Stimulated activated CD4-positive, alpha-beta T cell treated with anti-CD3 and anti-CD28 coated beads, Interleukin-1b, Interleukin-23, amount 100 ng/mL, for 4 hours (primary cell): ENCODE measurements around the gene STK32C.
"Not testable (repeated sequence)": the region's sequence is repeated elsewhere in the genome, so short reads cannot be mapped to it uniquely, and the experiment has no call there.

Experiments used
- DNase-seq, 2 donors: peaks; one replicate each; pipeline ENCODE4 v3.0.0-alpha.2; 2020; ENCODE audit warnings: low read depth in 2 of 2

STK32C gene

DNA sequence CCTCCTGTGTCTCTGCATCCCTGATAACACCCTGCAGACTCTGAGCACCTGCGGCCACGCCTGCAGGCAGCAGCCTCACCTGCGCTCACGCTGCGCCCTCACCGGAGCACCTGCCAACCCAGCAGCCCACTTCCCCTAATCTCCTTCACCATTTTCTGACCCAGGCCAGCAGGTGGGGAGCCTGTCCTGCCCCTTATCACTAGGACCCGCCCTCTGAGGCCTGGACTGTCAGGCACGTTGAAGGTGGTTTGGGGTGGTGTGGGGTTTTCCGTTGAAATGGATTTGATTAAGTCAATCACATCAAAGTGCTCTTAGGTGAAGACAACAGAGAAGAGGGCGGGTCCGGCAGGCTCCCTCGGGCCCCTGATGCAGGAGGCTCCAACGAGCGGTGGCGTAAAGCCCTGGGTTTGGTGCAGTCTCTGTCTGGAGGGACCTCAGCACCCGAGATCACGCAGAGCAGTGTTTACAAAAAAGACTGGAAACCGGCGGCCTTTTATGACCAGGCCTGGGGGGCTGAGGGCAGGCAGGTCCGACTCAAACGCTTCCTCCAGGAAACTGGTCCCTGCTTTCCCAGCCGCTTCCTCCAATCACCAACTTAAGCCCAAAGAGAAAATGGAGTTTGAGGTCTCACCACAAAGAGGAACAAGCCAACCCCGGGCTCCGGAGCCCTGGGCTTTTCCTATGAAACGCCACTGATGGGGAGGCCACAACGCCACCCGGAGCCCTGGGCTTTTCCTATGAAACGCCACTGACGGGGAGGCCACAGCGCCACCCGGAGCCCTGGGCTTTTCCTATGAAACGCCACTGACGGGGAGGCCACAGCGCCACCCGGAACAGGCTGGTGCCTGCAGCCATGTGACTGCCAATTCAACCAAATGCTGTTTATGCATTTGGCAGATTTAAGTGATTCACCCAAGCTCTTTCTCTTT, 75.5 kb downstream of the STK32C start:
- no peak for DNase-seq

DNA sequence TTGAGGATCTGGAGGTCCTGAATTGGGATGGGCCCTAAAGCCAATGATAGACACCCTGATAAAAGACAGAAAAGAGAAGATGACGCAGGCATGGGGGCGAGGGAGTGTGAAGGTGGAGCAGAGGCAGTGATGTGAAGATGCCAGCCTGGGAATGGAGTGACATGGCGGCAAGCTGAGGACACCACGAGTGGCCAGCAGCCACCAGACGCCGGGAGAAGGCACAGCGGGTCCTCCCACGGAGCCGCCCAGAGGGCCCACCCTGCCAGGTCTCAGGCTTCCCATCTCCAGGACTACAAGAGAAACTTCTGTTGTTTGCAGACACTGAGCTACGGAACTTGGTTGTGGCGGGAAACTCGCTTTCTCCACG, 76.1 kb downstream of the STK32C start:
- no peak for DNase-seq

DNA sequence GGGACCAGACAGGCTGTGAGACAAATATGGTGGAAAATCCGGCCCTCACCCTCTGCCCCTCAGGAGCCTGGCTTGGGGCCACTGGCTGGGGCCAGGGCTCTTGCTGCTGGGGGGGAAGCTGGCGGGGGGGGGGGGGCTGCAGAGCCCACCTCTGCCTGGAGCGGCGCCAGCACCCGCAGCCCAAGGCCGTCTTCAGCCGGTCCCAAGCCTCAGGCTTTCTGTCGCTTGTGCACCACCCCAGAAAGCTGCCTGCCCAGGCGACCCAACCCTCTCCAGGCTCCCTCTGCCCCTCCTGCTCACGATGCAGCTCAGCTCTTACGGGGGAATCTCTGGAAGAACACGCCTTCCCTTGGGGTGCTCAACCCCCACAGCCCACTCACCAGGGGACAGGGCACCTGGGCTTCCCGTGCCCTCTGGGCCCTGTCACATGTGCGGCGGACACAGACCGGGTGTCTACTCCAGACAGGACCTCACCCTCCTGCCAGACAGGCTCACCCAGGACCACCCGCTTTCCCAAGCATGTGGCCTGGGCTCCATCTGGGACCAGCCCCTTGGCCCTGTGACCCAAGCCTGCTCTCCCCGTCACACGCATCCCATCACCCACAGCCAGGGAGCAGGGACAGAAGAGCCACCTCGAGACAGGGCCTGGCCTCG, 77.1 kb downstream of the STK32C start:
- no peak for DNase-seq

DNA sequence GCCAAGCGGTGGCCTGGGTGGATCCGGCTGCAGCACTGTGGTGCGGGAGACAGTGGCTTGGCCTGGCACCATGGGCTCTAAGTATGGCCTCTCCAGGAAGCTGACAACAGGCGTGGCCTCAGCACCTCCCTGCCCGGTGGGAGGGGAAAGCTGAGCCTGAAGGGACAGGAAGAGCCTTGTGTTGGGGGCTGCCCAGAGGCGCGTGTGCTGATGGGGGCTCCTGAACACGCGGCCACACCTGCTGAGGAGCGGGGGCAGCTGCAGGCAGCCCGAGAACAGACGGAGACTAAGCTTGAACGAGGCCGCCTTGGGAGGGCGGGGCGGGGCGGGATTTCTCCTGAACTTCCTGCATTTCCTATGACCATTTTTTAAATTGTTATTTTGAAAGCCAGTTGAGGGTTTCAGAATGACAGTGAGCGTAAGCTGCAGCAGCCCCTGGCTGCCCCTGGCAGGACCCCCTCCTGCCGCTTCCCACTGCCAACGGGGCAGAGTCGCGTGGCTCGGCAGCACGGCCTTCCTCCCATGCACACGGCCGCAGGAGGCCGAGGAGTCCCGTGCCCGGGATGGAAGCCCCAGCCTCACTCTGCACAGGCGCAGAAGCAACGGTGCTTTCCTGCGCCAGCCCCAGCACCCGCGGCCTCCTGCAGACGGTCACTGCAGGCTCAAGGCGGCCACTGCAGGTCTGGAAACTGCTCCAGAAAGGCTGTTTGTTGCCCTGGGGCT, 77.8 kb downstream of the STK32C start:
- no peak for DNase-seq

DNA sequence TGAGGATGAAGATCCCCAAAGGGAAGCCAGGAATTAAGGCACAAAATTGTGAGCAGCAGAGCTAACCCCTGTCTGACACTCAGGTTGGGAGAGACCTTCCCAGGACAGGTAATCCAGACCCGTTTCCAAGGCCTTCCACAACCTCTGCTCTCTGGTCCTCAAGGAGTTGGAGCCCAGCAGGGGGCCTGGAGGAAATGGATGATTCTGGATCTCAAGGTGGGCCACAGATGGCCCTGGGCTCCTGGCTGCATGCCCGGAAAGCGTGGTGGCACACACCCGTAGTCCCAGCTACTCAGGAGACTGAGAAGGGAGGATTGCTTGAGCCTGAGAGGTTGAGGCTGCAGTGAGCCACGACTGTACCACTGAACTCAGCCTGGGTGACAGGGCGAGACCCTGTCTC, 78.7 kb downstream of the STK32C start:
- DNase-seq, result no peak

DNA sequence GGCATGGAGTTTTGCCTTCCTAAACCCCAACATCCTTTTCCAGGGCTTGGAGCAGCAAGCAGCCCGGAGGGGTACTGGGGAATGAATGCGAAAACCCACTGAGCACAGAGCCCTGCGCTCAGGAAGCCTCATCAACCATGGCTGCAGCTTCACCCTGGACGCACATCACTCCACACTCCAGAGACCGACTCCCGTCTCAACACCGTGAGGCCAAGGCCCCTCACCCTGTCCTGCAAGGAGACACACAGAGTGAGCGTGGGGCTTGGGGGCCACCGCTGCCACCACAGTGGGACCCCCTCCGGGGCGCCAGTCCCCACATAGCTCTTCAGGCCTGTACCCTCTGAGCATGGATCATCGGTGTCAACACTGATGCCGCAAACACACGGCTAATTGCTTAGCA, 79.1 kb downstream of the STK32C start:
- DNase-seq, result no peak

DNA sequence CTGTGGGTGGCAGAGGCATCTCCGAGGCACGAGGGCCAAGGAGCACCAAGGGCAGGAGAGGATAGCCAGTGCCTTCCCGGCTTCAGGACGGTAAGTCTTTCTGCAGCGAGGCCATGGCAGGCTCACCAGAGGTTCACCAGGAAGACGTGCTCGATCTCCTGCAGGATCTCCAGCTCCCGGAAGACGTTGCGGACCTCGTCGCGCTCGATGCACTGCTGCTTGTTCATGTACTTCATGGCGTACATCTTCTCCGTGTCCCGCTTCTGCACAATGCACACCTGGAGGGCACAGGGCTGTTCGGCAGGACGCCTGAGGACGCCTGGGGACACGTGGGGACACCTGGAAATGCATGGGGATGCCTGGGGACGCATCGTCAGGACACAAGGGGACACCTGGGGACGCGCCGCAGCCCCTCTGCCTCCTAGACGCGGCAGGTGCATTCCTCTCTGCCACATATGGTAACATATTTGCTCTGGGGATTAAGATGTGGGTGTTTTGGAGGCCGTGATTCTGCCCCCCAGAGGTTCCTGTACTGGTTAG, 79.8 kb downstream of the STK32C start:
- DNase-seq, result no peak

DNA sequence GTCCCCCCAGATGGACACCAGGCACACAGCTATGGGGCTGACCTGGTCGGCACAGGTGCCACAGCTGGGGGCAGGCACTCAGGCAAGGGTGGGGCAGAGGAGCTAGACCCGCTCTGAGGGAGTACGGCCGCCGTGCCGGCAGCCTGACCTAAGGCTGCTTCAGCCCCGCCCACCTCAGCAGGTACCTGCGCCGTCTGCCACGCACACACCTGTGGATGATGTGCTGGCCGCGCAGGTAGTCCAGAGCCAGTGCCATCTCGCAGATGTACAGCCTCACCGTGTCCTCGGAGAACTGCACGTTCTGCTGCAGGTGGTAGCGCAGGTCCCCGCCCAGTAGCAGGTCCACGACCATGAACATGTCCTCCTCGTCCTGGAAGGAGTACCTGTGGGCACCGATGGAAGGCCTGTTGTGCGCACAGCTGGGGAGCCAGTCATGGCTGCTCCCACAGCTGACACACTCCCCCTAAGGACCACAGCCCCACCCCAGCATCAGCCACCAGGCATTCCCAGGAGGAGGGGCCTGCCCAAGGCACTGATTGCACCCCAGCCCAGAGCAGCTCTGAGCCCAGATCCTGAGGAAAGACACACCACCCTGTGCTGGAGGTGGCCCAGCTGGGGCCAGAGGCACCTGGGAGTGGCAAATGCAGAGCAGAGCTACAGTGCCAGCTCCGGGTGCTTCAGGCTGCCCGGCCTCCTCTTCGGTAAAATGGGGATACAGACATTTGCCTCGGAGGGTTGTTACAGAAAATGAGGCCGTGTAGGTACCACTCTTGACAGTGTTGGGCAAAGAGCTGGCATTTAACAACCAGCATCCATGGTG, 81.0 kb downstream of the STK32C start:
- DNase-seq, result no peak

DNA sequence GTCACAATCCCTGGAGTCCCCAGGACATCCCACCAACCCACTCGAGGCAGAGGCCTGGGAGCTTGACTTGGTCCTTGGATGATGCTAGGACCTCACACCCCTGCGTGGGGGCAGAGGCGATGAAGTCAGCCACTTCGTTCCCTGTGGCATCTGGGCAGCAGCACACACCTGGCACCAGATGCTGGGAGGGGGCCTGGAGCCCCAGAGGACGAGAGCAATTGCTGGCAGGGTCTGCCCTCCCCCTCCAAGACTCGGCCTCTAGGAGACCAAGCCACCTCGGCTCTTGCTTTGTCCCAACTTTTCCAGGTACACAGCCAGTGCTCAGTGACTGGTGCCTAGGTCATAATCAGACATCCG, 81.9 kb downstream of the STK32C start:
- no peak for DNase-seq

DNA sequence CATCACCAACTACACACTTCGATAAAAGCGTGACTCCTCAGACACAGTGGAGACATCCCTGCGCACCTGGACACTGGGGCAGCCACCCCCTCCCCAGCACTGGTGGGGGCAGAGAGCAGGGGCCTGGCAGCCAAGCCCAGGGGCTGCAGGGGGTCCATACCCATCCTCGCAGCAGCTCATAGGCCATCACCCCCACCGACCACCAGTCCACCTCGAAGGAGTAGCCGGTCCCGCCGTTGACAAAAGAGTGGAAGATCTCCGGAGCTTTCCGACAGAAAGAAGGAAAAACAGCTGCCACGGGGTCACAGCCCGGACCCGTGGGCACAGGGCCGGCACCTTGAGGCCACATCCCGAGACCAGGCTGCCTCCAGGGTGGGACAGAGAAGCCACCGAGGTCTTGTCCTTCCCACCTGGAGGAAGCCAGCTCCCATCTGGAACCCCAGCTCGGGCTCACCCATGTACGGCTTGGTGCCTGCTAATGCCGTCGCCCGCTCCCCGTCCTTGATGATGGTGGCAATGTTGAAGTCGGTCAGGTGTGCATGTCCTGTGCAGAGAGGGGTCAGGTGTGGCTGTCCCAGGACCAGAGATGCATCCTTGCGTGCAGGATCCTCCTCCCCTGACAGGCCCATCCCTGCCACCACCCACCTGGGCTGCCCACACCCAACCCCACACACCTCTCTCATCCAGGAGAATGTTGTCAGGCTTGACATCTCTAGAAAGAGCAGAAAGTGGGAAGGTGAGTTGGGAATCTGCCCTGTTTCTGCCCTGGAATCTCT, 82.5 kb downstream of the STK32C start:
- DNase-seq, result no peak

DNA sequence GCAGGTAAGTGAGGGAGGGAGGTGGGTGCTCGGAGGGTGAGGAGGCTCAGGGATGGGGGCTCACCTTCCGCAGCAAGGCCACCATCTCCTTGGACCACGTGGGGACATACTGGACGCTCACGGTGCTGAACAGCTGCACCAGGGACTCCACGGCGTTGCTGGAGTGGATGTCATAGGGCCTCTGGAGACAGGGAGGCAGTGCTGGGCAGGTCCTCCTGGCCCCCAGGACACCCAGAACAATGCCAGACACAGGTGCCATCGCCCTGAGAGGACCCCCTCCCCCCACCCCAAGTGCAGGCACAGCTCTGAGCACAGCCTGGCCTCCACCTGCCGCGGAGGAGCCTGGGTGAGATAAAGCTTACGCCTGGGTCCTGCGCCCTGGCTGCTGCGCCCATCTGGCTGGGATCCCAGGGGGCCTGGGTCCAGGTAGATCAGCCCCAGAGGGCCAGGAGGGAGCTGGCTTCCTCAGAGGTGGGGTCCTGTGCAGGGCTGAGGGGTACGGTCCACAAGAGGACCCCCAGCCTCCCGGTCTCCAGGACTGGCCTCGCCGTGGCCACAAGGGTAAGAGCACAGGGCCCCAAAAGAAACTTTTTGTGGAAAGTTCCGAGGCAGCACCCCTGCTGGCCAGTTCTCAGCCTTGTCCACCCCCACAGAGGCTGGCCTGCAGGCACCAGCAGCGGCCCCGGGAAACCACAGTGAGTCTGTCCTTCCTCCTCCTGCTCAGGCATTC, 83.2 kb downstream of the STK32C start:
- no peak for DNase-seq

DNA sequence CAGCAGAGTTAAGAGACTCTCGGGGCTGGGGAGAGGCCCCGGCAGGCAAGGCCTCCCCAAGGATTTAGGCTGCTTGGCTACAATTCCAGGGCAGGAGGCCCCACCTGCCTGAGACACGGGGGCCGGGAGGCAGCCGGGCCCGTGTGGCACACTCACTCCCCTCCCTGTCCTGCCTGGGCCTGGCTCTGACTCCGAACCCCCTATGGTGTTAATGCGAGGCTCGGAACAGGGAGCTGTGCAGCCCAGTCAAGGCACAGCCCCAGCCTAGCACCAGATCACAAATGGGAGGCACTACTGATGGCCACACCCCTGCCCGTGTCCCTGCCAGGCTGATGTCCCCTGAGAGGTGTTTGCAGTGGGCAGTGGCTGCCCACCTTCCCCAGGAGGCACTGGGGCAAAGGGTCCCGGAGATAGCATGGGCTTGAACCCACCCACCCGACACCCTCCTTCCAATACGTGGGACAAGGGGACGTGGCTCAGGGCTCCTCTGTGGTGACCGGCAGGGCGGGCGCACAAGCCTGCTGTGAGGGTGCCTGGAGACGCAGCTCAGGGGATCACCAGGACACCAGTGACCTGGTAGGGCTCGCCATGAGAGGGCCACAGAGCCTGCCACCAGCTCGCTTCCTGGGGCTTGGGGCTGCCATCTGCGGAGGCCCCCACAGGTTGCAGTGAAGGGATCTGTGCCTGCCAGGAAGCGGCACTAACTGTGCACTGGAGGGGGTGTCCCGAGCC, 84.0 kb downstream of the STK32C start:
- no peak for DNase-seq

DNA sequence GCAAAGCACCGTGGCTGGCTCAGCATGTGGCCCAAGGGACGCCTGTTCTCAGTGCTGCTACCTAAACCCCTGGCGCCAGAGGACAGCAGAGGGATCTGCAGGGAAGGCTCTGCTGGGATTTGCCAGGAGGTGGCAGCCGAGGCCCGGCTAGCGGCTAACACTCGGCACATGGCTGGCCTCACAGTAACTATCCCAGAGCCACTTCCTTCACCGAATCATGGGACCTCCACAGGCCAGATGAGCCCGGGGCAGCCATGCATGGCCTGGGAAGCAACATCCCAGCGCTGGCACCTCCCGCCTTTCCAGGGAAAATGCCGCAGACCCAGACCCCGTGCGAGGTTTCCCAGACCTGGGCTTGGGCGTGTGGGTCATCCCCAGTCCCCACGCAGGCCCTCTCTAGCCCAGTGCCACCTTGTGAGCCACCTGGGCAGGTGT, 84.6 kb downstream of the STK32C start:
- peak; percentile 42 to 53 for DNase-seq

DNA sequence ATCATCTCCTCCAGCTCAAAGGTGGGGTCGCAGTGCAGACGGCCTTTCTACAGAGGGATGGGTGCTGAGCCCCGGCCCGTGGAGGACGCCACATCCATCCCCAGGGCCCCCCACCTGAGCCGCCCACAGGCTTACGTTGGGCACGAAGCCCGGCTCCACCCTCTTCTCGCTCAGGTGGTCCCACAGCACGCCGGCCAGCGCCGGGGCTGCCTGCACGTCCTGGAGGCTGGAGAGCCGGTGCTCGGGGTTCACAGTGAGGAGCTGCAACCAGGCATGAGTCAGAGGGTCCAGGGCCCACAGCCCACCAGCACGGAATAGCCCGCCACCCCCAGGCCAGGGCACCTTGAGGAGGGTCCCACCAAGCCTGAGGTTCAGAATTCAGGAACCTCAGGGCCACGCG, 85.0 kb downstream of the STK32C start:
- no peak for DNase-seq

DNA sequence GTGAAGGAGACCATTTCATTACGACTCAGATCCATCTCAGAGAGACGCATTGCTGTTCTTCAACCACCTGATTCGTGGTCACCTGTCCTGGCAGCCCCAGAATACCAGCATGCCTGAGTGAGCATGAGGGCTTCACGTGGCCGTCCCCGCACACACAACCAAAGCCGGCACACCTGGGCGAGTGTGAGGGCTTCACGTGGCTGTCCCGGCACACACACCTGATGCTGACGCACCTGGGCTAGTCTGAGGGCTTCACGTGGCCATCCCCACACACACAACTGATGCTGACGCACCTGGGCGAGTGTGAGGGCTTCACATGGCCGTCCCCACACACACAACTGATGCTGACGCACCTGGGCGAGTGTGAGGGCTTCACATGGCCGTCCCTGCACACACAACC, 86.8 kb downstream of the STK32C start:
- DNase-seq, result not testable (repeated sequence)

DNA sequence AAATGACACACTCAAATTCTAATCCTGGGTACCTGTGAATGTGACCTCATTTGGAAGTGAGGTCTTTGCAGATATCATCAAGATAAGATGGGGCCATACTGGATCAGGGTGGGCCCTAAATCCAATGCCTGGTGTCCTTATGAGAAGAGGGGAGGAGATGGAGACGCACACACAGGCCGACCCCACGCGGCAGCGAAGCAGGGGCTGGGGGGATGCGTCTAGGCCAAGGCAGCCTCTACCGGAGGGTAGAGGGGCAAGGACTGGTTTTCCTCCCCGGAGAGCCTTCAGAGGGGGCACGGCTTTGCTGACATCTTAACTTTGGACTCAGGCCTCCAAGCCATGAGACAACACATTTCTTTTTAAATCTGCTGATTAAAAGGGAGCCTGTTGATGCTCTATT, 87.7 kb downstream of the STK32C start:
- DNase-seq, result no peak

DNA sequence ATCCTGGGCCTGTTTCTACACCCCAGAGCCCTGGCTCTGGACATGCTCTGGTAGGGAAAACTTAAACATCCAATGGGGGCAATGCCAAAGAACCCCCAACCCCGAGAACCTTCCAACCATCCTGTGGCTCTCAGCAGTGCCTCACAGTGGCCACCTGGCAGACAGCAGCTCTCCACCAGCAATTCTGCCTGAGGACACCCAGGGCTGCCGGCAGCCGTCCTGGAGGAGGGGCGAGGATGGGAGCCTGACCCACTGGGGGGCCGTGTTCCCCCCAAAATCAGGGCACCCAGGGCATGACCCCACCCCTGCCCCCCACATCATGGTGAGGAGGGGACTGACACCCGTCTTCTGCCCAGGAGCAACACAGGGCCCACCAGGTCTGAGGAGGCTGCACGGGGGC, 88.3 kb downstream of the STK32C start:
- DNase-seq, result no peak

DNA sequence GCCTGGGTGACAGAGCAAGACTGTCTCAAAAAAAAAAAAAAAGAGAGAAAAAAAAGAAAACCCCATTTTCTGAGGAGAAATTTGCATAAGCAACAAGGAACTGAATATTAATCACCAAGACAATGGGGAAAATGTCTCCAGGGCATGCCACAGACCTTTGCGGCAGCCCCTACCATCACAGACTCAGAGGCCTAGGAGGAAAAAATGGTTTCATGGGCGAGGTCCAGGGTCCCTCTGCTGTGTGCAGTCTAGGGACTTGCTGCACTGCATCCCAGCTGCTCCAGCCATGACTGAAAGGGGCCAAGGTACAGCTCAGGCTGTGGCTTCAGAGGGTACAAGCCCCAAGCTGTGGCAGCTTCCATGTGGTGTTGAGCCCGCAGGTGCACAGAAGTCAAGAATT, 91.3 kb downstream of the STK32C start:
- DNase-seq, result not testable (repeated sequence)

DNA sequence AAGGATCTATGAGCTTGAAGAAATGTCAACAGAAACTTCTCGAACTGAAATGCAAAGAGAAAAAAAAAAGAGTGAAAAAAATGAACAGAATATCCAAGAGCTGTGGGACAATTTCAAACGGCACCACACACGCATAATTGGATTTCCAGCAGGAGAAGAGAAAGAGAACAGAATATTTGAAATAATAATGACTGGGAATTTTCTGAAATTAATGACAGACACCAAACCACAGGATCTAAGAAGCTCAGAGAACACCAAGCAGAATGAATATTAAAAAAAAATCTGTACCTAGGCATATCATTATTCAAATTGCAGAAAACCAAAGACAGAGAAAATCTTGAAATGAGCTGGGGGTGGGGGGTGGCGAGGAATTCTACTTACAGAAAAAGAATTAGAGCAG, 93.8 kb downstream of the STK32C start:
- DNase-seq, result no peak
